Heart left ventricle (tissue), 16 donors: ENCODE results near the gene KCNAB2. TPM values are rescaled to one million over a fixed set of nuclear protein-coding genes. Genes with fewer than 3 reads are reported as not detected.

Experiments
- ATAC-seq, 4 donors: fragments of 200-7000 bp; cut with Tn5 transposase; one replicate each; pipeline ENCODE4 v1.9.1; 2020 to 2022; ENCODE audit warnings: moderate library complexity in 4 of 4, mild to moderate bottlenecking in 3 of 4, moderate number of reproducible peaks in 1 of 4
- DNase-seq, 5 donors: peaks; one replicate each; pipeline ENCODE4 v3.0.0-alpha.2; 2020
- H3K27ac ChIP-seq, 12 donors: fragments of 200-600 bp; sonication (generic) in 4 of 12; one replicate each; pipeline versions ENCODE4 v1.5.0 to v1.8.0; 2016 to 2022; ENCODE audit warnings: mild to moderate bottlenecking in 2 of 12
- H3K27me3 ChIP-seq, 9 donors: fragments of 200-600 bp; sonication (generic) in 2 of 9; one replicate each; pipeline versions ENCODE4 v1.5.1 to v1.8.0; 2016 to 2022; ENCODE audit warnings: mild to moderate bottlenecking in 3 of 9
- H3K36me3 ChIP-seq, 9 donors: fragments of 200-600 bp; sonication (generic) in 2 of 9; one replicate each; pipeline versions ENCODE4 v1.5.0 to v1.8.0; 2018 to 2022; ENCODE audit warnings: mild to moderate bottlenecking in 2 of 9
- H3K4me1 ChIP-seq, 12 donors: fragments of 200-600 bp; sonication (generic) in 4 of 12; one replicate each; pipeline versions ENCODE4 v1.5.0 to v1.8.0; 2016 to 2022; ENCODE audit warnings: mild to moderate bottlenecking in 3 of 12
- H3K4me3 ChIP-seq, 12 donors: fragments of 200-600 bp; sonication (generic) in 4 of 12; one replicate each; pipeline versions ENCODE4 v1.5.0 to v1.8.0; 2017 to 2022; ENCODE audit warnings: mild to moderate bottlenecking in 9 of 12, moderate library complexity in 4 of 12
- H3K9me3 ChIP-seq, 12 donors: fragments of 200-600 bp; sonication (generic) in 4 of 12; one replicate each; pipeline versions ENCODE4 v1.5.0 to v1.8.0; 2016 to 2022; ENCODE audit warnings: mild to moderate bottlenecking in 1 of 12
- POLR2A ChIP-seq, 2 donors: fragments of 450-650 bp; IDR thresholded peaks; one replicate each; pipeline ENCODE4 v1.6.1; 2017; ENCODE audit warnings: antibody characterized with exemption in 2 of 2, mild to moderate bottlenecking in 2 of 2, moderate library complexity in 2 of 2
- WGBS, 4 donors: extraction: QIAGEN DNeasy Blood & Tissue Kit in 2 of 4; methylation state at CpG; one replicate each; pipeline versions ENCODE4 v1.1.5 to v1.1.7; 2013 to 2018; 5-methylcytosine and 5-hydroxymethylcytosine counted together
- intact Hi-C, 10 donors: fragments of 100-400 bp; cut with DNase I; formaldehyde crosslinking; loops; one replicate each; pipeline versions ENCODE4 v1.11.1 to v1.14.2; 2022
- polyA plus RNA-seq, 2 donors: library from polyadenylated mRNA; stranded (reverse); fragments of 200-250 nt; gene quantifications; one replicate each; pipeline ENCODE4 v1.2.3, GENCODE V29; 2013
- total RNA-seq, 9 donors: library from RNA; depleted of rRNA in 2 of 9; stranded (reverse); fragments of >200 nt in 2 of 9; fragmentation: NEBNext Ultra II Directional in 3 of 9; extraction: Animal tissue kit (Norgen Biotek cat#: 25700) in 3 of 9; gene quantifications; one replicate each; pipeline versions ENCODE4 v1.1.0 to v1.2.4, GENCODE V29; 2016 to 2023
- TF ChIP-seq, protein P1 (sequence below), 12 donors: fragments of 200-600 bp; sonication (generic) in 4 of 12; IDR thresholded peaks; one replicate each; pipeline versions ENCODE4 v1.5.0 to v1.8.0; 2018 to 2022; ENCODE audit warnings: antibody characterized with exemption in 12 of 12, mild to moderate bottlenecking in 5 of 12
- donor health status: ischemic (EF 13 %, LVEDD 7.1; RV severe dilation, severe dysfunction).
- donor health status: healthy with polysubstance abuse.
- donor health status: DM: no; HTN: yes; CAD: no.
- donor health status: DM: no; HTN: no; CAD: no.
- donor health status: ischemic (EF 25% LVEDD 6.9; RV normal size, moderate dysfunction).
- donor health status: ischemic (EF 25% LVEDD 5.7; RV mildly dilated, moderate dysfunction).
- donor health status: healthy.
- donor health status: DM: yes; HTN: yes; CAD: no.
- donor health status: ischemic (EF 35%, LVEDD 5.7; RV mildly dilated, moderate dysfunction).
- donor health status: nonischemic (EF 11% LVEDD 7.7; RV severe dilation, severe dysfunction).
- donor health status: DM: yes; HTN: yes; CAD: no.
- donor health status: PGD.
- donor health status: ischemic (EF 29% LVEDD 5.4; RV normal size, mild dysfunction).
- donor health status: nonischemic (EF 23%, LVEDD 6.1; RV moderate dilation, normal function).

KCNAB2 gene
- total and polyA plus RNA-seq, 11 donors: 10.7 to 51.4 (median 27.2) TPM

DNA sequence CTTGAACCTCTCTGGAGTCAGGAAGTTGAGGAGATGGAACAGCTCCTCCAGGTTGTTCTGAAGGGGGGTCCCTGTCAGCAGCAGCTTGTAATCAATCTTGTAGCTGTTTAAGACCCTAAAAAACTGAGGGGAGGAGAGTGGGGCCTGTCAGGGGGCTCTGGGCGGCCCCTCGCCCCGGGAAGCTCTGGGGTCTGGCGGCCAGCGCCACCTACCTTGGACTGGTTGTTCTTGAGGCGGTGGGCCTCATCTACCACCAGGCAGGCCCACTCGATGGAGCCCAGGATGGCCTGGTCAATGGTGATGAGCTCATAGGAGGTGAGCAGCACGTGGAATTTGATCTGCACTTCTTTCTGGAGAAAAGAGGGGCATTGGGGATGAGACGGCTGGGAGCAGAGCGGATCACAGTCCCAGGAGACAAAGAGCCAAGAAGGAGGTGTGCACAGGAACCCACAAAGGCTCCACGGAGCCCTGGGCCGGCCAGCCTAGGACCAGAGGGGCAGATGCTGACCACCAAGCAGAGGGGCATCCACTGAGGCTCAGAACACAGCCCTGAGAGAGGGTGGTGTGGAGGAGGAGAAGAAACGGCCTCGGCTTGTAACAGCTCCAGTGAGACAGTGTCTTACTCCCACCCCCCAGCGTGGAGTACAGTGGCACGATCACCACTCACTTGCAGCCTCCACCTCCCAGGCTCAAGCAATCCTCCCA is 91.0 kb downstream of the KCNAB2 start:
- DNase-seq: peak in 1 of 5 donors; percentile 37
- Histone ChIP-seq H3K4me1 (no peaks in the 10 kb centered on the region), H3K36me3 (no peaks in the 10 kb centered on the region), H3K27ac (no peak overlapping the region), H3K27me3 (peaks cover 0 to 11% (median 0%) of the 10 kb centered on the region in 9 donors), H3K4me3 (no peak overlapping the region), H3K9me3 (peaks cover 0 to 10% (median 0%) of the 10 kb centered on the region in 12 donors)
- no peak for TF ChIP-seq POLR2A (IDR thresholded peaks at IDR 0.05)
- TF ChIP-seq, protein P1, sequence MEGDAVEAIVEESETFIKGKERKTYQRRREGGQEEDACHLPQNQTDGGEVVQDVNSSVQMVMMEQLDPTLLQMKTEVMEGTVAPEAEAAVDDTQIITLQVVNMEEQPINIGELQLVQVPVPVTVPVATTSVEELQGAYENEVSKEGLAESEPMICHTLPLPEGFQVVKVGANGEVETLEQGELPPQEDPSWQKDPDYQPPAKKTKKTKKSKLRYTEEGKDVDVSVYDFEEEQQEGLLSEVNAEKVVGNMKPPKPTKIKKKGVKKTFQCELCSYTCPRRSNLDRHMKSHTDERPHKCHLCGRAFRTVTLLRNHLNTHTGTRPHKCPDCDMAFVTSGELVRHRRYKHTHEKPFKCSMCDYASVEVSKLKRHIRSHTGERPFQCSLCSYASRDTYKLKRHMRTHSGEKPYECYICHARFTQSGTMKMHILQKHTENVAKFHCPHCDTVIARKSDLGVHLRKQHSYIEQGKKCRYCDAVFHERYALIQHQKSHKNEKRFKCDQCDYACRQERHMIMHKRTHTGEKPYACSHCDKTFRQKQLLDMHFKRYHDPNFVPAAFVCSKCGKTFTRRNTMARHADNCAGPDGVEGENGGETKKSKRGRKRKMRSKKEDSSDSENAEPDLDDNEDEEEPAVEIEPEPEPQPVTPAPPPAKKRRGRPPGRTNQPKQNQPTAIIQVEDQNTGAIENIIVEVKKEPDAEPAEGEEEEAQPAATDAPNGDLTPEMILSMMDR (IDR thresholded peaks at IDR 0.05): no peak
- intact Hi-C loops: no loop called here
- no peak for ATAC-seq
- WGBS, 4 donors: 77 to 84% (median 79%) methylated on average over 15 to 16 of the region's 16 CpGs

DNA sequence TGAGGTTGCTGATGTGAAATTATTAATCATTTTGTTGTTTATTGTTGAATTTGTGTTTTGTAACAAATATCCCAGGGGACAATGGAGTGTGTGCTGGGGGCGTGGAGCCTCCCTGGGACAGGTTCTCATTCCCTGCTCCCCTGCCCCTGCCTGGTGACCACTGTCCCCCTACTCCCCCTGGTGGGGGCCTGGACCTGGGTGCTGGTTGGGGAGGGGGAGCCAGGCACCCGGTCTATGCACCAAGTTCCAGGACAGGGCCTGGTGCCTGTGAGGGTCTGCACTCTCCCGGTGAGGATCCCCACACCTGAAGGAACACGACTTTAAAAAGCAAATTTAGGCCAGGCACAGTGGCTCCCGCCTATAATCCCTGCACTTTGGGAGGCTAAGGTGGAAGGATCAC is 92.1 kb downstream of the KCNAB2 start:
- intact Hi-C loops: no loop called here
- no peak overlapping the region for H3K4me3 ChIP-seq
- ATAC-seq (no peak), DNase-seq (peak in 1 of 5 donors; percentile 35)
- 65 to 87% (median 73%) methylated on average over 3 to 5 of the region's 5 CpGs for WGBS, 4 donors
- H3K9me3 ChIP-seq: no peaks in the 10 kb centered on the region
- no peaks in the 10 kb centered on the region for H3K36me3 ChIP-seq
- H3K27ac ChIP-seq: no peak overlapping the region
- TF ChIP-seq POLR2A (IDR thresholded peaks at IDR 0.05): no peak
- TF ChIP-seq, protein P1 (IDR thresholded peaks at IDR 0.05): no peak
- H3K4me1 ChIP-seq: no peaks in the 10 kb centered on the region
- peaks cover 0 to 11% (median 0%) of the 10 kb centered on the region in 9 donors for H3K27me3 ChIP-seq

DNA sequence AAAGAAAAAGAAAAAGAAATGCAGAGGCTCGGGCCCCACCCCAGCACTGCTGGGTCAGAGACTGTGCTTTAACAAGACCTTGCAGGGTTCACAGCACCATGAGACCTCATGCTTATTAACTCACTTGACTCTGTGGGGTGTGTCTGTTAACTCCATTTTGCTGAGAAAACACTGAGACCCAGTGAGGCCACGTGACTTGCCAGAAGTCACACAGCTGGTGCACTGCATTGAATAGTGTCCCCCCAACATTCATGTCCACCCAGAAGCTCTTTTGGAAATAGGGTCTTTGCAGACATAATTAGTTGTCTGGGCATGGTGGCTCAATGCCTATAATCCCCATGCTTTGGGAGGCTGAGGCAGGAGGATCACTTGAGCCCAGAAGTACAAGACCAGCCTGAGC is 94.7 kb downstream of the KCNAB2 start:
- ATAC-seq (no peak), DNase-seq (no peak)
- WGBS, 4 donors: 78 to 89% (median 85%) methylated on average over 2 of the region's 2 CpGs

DNA sequence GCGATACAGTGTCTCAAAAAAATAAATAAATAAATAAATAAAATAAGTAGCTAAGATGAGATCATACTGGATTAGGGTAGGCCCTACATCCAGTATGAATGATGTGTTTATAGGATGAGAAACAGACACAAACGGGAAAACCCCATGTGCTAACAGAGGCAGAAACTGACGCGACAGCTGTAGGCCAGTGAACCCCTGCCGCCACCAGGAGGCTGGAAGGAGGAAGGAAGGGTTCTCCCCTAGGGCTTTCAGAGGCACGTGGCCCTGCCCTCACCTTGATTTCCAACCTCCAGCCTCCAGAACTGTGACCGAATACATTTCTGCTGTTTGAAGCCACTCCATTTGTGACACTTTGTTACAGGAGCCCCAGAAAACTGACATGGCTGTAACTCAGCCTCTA is 95.9 kb downstream of the KCNAB2 start:
- Histone ChIP-seq H3K27me3 (peaks cover 0 to 10% (median 4%) of the 10 kb centered on the region in 9 donors), H3K27ac (no peak overlapping the region), H3K9me3 (no peaks in the 10 kb centered on the region), H3K4me3 (no peak overlapping the region), H3K4me1 (no peaks in the 10 kb centered on the region), H3K36me3 (no peaks in the 10 kb centered on the region)
- 29 to 35% (median 32%) methylated on average over 6 to 7 of the region's 7 CpGs for WGBS, 4 donors
- TF ChIP-seq, protein P1 (IDR thresholded peaks at IDR 0.05): no peak
- TF ChIP-seq POLR2A (IDR thresholded peaks at IDR 0.05): no peak
- ATAC-seq (no peak), DNase-seq (no peak)
- intact Hi-C loops: no loop called here

More for the DNA sequence above, 94.7 kb downstream of the KCNAB2 start:
- H3K4me1 ChIP-seq: no peaks in the 10 kb centered on the region
- intact Hi-C loops: no loop called here
- H3K4me3 ChIP-seq: no peak overlapping the region
- TF ChIP-seq, protein P1 (IDR thresholded peaks at IDR 0.05): no peak
- no peak for TF ChIP-seq POLR2A (IDR thresholded peaks at IDR 0.05)
- no peak overlapping the region for H3K27ac ChIP-seq
- no peaks in the 10 kb centered on the region for H3K9me3 ChIP-seq
- H3K36me3 ChIP-seq: no peaks in the 10 kb centered on the region
- H3K27me3 ChIP-seq: peaks cover 0 to 6% (median 0%) of the 10 kb centered on the region in 9 donors
